Measurements from ENCODE around the gene C19orf18. TPM values are rescaled to one million over a fixed set of nuclear protein-coding genes. Genes with fewer than 3 reads are reported as not detected.

Gene C19orf18
- total and polyA plus RNA-seq, 3 donors from 2014 or later, result 3.5 to 9.8 (median 8.7) TPM

GRCh38 chr19:58000677-58001076 lies 26.3 kb upstream of the C19orf18 start:
- H3K27ac ChIP-seq, result no peak overlapping the region
- DNase-seq, result no peak
- no peak overlapping the region for H3K4me3 ChIP-seq
- TF ChIP-seq POLR2A (IDR thresholded peaks at IDR 0.05) (no peak), CTCF (IDR thresholded peaks at IDR 0.05) (no peak)
- intact Hi-C loops (cut with DNase I; ENCODE audit: low total_unique reads), result no loop called here
- peaks cover 14% of the 10 kb centered on the region for H3K4me1 ChIP-seq
- H3K36me3 ChIP-seq (ENCODE audit: low read depth, missing control alignments), result no peaks in the 10 kb centered on the region
- no peaks in the 10 kb centered on the region for H3K9me3 ChIP-seq
- 88 to 93% methylated on average over 4 of the region's 4 CpGs for WGBS, 2 donors
- H3K27me3 ChIP-seq, result no peaks in the 10 kb centered on the region

GRCh38 chr19:57992841-57993240 lies 18.5 kb upstream of the C19orf18 start:
- H3K9me3 ChIP-seq, result no peaks in the 10 kb centered on the region
- no peak overlapping the region for H3K4me3 ChIP-seq
- no peaks in the 10 kb centered on the region for H3K4me1 ChIP-seq
- intact Hi-C loops (cut with DNase I; ENCODE audit: low total_unique reads), result no loop called here
- no peak overlapping the region for H3K27ac ChIP-seq
- no peak for DNase-seq
- TF ChIP-seq POLR2A (IDR thresholded peaks at IDR 0.05) (no peak), CTCF (IDR thresholded peaks at IDR 0.05) (no peak)
- no peaks in the 10 kb centered on the region for H3K36me3 ChIP-seq (ENCODE audit: low read depth, missing control alignments)
- WGBS, 2 donors, result 0 to 100% methylated on average over 1 of the region's 1 CpG
- H3K27me3 ChIP-seq, result no peaks in the 10 kb centered on the region

GRCh38 chr19:57978586-57979289 lies 4.4 kb upstream of the C19orf18 start:
- no peak for TF ChIP-seq POLR2A (IDR thresholded peaks at IDR 0.05)
- TF ChIP-seq CTCF (IDR thresholded peaks at IDR 0.05), result no peak
- 96 to 99% methylated on average over 3 of the region's 3 CpGs for WGBS, 2 donors
- Histone ChIP-seq H3K9me3 (peaks cover 4% of the 10 kb centered on the region), H3K4me3 (no peak overlapping the region), H3K4me1 (no peaks in the 10 kb centered on the region), H3K27ac (no peak overlapping the region), H3K36me3 (ENCODE audit: low read depth, missing control alignments) (no peaks in the 10 kb centered on the region), H3K27me3 (no peaks in the 10 kb centered on the region)
- intact Hi-C loops (cut with DNase I; ENCODE audit: low total_unique reads), result no loop called here
- no peak for DNase-seq

GRCh38 chr19:57964761-57965160 lies 9.6 kb downstream of the C19orf18 start:
- no peak for TF ChIP-seq POLR2A (IDR thresholded peaks at IDR 0.05)
- TF ChIP-seq CTCF (IDR thresholded peaks at IDR 0.05), result no peak
- Histone ChIP-seq H3K36me3 (ENCODE audit: low read depth, missing control alignments) (no peaks in the 10 kb centered on the region), H3K9me3 (no peaks in the 10 kb centered on the region), H3K27me3 (no peaks in the 10 kb centered on the region), H3K27ac (no peak overlapping the region), H3K4me1 (no peaks in the 10 kb centered on the region), H3K4me3 (no peak overlapping the region)
- DNase-seq, result no peak
- WGBS, 2 donors, result 84 to 95% methylated on average over 8 of the region's 8 CpGs
- intact Hi-C loops (cut with DNase I; ENCODE audit: low total_unique reads), result no loop called here

- H3K36me3 ChIP-seq (ENCODE audit: low read depth, missing control alignments), result no peaks in the 10 kb centered on the region
- intact Hi-C loops (cut with DNase I; ENCODE audit: low total_unique reads), result no loop called here
- no peak for DNase-seq
- H3K4me1 ChIP-seq, result no peaks in the 10 kb centered on the region
- no peaks in the 10 kb centered on the region for H3K9me3 ChIP-seq
- TF ChIP-seq POLR2A (IDR thresholded peaks at IDR 0.05) (no peak), CTCF (IDR thresholded peaks at IDR 0.05) (no peak)
- no peaks in the 10 kb centered on the region for H3K27me3 ChIP-seq
- H3K4me3 ChIP-seq, result no peak overlapping the region
- WGBS, 2 donors, result 84 to 85% methylated on average over 1 of the region's 1 CpG
- H3K27ac ChIP-seq, result no peak overlapping the region
Observed at GRCh38 chr19:57961785-57962184, 12.5 kb downstream of the C19orf18 start.
